NCI-H2107 treated with DMSO at 0.1 percent for 48 hours (cell line): ENCODE data around the gene ACADVL.
A peak's percentile ranks its signal among the peaks of the same experiment; 100 is the strongest.

Experiments
- DNase-seq: peaks from one replicate; lab custom pipeline; 2025; ENCODE audit not compliant: unreplicated experiment; lab: John Stamatoyannopoulos, UW

The ACADVL gene

DNA sequence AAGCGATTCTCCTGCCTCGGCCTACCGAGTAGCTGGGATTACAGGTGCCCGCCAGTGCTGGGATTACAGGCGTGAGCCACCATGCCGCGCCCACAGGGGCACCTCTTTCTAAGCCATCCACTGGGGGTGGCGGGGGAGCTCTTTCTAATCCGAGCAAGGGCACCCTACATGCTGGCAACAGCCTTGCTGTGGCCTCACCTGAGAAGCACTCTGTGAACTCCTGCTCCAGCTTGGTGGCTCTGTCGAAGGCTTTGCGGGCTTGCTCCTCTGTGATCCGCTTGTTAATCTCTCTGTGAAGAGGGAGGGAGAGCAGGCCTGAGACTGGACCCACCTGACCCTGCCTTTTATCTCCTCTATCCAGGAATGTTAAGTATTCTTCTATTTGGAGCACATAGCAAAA is 28.7 kb upstream of the ACADVL start:
- DNase-seq, result no peak

GRCh38 chr17:7191571-7192270 is 28.0 kb upstream of the ACADVL start:
- DNase-seq, result no peak

DNA sequence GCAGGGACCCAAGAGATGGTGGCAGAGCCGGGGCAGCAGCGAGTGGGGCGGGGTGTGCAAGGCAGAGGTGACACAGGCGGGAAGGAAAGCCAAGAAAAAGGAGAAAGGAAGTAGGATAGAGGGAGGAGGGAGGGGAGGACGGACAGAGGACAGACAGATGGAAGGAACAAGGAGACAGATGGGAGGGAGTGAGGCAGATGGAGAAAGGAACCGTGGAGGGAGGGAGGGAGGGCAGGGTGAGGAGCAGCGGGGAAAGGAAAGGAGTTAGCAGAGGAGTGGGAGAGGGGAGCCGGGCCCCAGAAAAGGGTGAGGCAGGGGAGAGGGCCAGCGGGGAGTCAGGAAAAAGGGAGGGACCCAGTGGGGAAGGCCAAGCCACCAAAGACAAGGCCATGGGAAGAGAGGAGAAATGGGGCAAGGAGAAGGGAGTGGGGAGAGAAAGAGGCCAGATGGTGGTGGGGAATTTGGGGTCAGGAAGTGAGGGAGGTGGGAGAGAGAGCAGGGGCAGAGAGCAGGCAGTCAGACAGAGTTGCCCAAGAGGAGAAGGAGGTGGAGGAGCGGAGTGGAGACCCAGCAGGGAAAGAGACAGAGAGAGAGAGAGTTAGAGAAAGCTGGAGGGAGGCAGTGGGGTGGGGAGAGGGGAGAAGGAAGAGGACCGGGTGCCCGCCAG is 27.3 kb upstream of the ACADVL start:
- DNase-seq, result no peak

- no peak for DNase-seq
Measured at GRCh38 chr17:7195971-7196370, 23.8 kb upstream of the ACADVL start.

DNA sequence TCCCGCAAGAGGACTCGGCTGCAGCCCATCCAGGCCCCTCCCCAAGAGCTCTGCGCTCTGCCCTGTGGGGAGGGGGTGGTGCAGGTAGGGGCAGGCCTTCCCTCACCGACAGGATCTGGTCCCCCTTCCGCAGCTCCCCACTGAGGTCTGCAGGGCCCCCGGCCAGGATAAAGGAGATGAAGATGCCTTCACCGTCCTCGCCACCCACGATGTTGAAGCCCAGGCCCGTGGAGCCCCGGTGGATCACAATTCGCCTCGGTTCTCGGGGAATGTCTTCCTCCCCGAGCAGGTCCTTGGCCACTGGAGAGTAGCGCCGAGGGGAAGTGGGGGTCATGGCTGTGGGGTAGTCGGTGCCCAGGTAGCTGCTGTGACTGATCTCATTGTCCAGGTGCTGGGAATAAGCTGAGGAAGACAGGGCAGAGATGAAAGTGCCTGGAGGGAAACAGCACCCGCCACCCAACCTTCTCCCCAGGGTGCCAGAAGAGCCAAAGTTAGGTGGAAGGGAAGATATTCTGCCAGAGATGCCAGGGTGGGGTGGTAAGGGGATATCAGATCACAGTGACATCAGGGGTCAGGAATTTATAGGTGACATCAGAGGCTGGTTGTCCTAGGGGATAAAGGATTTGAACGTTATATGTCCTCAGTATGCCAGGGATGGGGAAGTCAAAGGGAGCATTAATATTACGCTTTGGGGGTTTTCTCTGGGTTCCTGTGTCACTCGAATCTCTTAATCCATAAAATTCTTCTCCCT is 22.9 kb upstream of the ACADVL start:
- no peak for DNase-seq

DNA sequence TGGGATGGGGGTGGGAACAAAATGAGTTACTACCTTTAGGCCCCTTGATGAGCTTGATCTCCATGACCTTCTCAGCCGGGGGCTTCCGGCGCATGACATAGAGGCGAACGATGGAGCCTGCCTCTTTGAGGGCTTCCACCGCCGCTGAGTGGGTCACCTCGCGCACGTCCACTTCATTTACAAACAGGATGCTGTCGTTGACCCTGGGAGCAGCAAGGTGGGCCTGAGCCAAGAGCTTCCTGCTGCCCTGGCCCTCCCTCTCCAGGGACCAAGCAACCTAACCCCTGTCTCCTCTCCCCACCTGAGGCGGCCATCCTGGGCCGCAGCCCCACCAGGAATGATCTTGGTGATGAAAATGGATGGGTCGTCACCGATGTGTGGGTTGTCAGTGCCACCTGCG is 16.3 kb upstream of the ACADVL start:
- DNase-seq, result no peak

GRCh38 chr17:7204336-7204735 is 15.4 kb upstream of the ACADVL start:
- DNase-seq, result no peak

- peak; percentile 33 for DNase-seq
Measured at GRCh38 chr17:7204828-7205461, 14.8 kb upstream of the ACADVL start.

DNA sequence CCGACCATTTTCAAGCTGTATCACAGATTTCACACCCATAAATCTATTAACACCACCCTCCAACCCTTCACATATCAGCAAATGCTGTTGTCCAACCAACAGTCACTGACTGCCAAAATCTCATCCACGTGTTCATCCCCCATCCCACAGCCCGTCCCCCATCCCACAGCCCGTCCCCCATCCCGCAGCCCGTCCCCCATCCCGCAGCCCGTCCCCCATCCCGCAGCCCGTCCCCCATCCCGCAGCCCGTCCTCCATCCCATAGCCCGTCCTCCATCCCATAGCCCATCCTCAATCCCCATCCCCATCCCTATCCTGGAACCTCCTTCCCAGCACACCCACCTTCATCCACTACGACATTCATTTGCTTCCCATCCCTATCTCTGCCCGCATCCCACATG is 14.2 kb upstream of the ACADVL start:
- no peak for DNase-seq

- DNase-seq, result no peak
Measured at GRCh38 chr17:7207120-7208001, 12.4 kb upstream of the ACADVL start.

GRCh38 chr17:7208027-7208571 is 11.6 kb upstream of the ACADVL start:
- DNase-seq, result no peak

GRCh38 chr17:7208754-7209460 is 10.8 kb upstream of the ACADVL start:
- DNase-seq, result no peak

DNA sequence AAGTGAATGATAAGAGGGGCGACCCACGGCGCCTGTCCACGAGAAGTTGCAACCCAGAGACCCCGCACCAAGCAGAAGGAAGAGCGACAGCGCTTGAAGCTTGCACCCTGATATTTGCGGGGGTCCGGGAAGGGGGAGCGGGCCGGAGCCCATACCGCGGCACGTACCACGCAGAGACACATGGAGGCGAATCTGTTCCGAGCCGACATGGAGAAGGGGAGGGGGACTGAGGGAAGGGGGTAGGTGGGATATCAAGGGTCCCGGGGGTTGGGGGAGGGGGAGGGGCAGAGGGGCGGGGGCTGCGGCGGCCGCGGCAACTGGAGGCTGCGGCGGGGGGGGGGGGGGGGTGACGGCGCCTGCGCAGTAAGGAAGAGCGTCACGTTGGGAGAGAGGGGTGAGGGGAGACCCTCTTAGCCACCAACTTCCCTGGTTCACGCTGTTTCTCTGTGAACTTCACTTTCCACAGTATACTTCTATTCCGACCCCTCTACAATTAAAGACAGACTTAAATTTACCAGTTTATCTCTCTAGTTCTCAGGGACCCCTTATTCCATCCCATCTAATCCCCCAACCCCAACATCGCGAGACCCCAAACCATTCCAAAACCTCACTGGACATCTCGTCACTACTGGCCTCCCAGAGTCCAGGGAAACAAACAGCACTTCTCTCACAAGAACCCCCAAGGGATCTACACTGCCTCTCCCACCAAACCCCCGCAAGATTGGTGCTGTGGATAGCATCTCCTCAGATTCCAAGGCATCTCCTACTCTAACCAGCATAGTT is 8.1 kb upstream of the ACADVL start:
- DNase-seq, result no peak

DNA sequence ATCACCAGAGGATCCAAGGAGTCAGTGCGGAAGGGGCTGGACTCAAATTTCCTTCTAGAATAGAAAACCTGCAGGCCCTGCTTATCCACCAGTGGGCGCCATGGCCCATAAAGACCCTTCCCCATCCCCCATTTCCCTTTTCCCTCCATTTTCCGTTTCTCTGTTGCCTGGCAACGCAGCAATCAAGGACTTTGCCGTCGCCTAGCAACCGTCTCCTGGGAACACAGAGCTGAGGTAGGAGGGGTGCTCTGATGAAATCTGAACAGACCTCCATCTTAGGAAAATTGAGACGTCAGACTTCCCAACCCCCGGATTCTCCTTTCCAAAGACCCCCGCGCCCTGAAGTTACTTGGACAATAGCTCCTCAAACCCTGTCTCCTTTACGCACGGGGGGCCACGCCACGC is 5.8 kb upstream of the ACADVL start:
- peak; percentile 47 for DNase-seq

GRCh38 chr17:7214300-7215135 is 5.2 kb upstream of the ACADVL start:
- peak; percentile 70 for DNase-seq

GRCh38 chr17:7215136-7215638 is 4.6 kb upstream of the ACADVL start:
- no peak for DNase-seq

GRCh38 chr17:7215652-7216180 is 4.0 kb upstream of the ACADVL start:
- DNase-seq, result no peak
